ENCODE results near the gene PTPRG. TPM values are rescaled to one million over a fixed set of nuclear protein-coding genes. Genes with fewer than 3 reads are reported as not detected.

Gene PTPRG
- total RNA-seq, 1 donor from 2014 or later: 0.22 TPM

DNA sequence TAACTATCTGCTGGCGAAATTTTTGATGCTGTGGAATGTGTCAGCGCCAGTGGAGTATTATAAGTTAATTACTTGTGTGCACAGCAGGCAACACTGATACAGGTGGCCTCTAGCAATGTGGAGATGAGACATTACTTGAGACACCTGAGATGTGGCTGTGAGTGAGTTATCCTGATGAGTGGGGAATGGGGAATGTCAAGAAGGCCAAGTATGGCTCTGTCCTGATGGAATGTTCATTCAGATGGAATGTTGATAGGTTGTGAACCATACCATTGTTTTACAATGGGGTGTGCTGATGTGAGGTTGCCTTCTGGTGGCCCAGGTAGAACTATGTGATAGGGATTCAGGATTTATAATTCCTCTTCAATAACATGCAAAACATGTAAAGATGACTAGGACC is 404.8 kb downstream of the PTPRG start:
- intact Hi-C loops (cut with micrococcal nuclease): no loop called here
- ChIA-PET CTCF (no interaction called here), POLR2A (no interaction called here)

GRCh38 chr3:61967019-61967418 is 405.6 kb downstream of the PTPRG start:
- TF ChIP-seq, protein P1, sequence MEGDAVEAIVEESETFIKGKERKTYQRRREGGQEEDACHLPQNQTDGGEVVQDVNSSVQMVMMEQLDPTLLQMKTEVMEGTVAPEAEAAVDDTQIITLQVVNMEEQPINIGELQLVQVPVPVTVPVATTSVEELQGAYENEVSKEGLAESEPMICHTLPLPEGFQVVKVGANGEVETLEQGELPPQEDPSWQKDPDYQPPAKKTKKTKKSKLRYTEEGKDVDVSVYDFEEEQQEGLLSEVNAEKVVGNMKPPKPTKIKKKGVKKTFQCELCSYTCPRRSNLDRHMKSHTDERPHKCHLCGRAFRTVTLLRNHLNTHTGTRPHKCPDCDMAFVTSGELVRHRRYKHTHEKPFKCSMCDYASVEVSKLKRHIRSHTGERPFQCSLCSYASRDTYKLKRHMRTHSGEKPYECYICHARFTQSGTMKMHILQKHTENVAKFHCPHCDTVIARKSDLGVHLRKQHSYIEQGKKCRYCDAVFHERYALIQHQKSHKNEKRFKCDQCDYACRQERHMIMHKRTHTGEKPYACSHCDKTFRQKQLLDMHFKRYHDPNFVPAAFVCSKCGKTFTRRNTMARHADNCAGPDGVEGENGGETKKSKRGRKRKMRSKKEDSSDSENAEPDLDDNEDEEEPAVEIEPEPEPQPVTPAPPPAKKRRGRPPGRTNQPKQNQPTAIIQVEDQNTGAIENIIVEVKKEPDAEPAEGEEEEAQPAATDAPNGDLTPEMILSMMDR (IDR thresholded peaks at IDR 0.05): no peak
- H3K4me3 Mint-ChIP-seq: no peak overlapping the region
- H3K27ac Mint-ChIP-seq: no peak overlapping the region
- POLR2A ChIA-PET: no interaction called here
- H3K9me3 Mint-ChIP-seq: no peaks in the 10 kb centered on the region
- ATAC-seq (ENCODE audit: low read depth) (no peak), DNase-seq (no peak)
- no peaks in the 10 kb centered on the region for H3K36me3 Mint-ChIP-seq (ENCODE audit: low read depth)
- no peaks in the 10 kb centered on the region for H3K27me3 Mint-ChIP-seq
- intact Hi-C loops (cut with micrococcal nuclease): no loop called here
- H3K4me1 Mint-ChIP-seq: no peaks in the 10 kb centered on the region
- CTCF ChIA-PET: no interaction called here

More for the DNA sequence above, 404.8 kb downstream of the PTPRG start:
- Mint-ChIP-seq H3K4me3 (no peak overlapping the region), H3K36me3 (ENCODE audit: low read depth) (no peaks in the 10 kb centered on the region), H3K9me3 (no peaks in the 10 kb centered on the region), H3K27me3 (no peaks in the 10 kb centered on the region), H3K27ac (no peak overlapping the region), H3K4me1 (no peaks in the 10 kb centered on the region)
- DNase-seq (no peak), ATAC-seq (ENCODE audit: low read depth) (no peak)
- TF ChIP-seq, protein P1 (IDR thresholded peaks at IDR 0.05): no peak

DNA sequence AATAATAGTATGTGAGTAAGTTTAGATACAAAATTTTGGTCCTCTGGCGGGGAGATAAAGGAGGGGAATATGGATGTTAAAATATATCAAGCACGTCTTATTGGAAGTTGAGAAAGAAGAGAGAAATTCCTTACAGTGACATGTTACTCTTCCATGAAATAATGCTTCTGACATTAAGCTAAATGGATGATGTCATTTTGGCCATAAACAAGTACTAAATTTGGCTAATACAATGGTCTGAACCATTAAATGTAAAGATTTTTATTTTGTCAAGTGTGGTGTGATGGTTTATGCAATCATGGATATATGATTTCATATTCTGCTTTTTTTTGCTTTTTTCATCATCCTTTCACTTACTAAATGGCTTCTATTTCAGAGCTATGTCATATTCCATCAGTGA is 406.6 kb downstream of the PTPRG start:
- no peak overlapping the region for H3K4me3 Mint-ChIP-seq
- intact Hi-C loops (cut with micrococcal nuclease): no loop called here
- H3K36me3 Mint-ChIP-seq (ENCODE audit: low read depth): no peaks in the 10 kb centered on the region
- H3K4me1 Mint-ChIP-seq: no peaks in the 10 kb centered on the region
- H3K27ac Mint-ChIP-seq: no peak overlapping the region
- no peak for ATAC-seq (ENCODE audit: low read depth)
- CTCF ChIA-PET: no interaction called here
- no peak for DNase-seq
- POLR2A ChIA-PET: no interaction called here
- no peaks in the 10 kb centered on the region for H3K9me3 Mint-ChIP-seq
- TF ChIP-seq, protein P1 (IDR thresholded peaks at IDR 0.05): no peak
- H3K27me3 Mint-ChIP-seq: no peaks in the 10 kb centered on the region

GRCh38 chr3:61974662-61975061 is 413.3 kb downstream of the PTPRG start:
- TF ChIP-seq, protein P1 (IDR thresholded peaks at IDR 0.05): no peak
- no peak for ATAC-seq (ENCODE audit: low read depth)
- no peak overlapping the region for H3K27ac Mint-ChIP-seq
- DNase-seq: no peak
- POLR2A ChIA-PET: no interaction called here
- intact Hi-C loops (cut with micrococcal nuclease): no loop called here
- no peaks in the 10 kb centered on the region for H3K9me3 Mint-ChIP-seq
- no peaks in the 10 kb centered on the region for H3K4me1 Mint-ChIP-seq
- no peaks in the 10 kb centered on the region for H3K36me3 Mint-ChIP-seq (ENCODE audit: low read depth)
- no peak overlapping the region for H3K4me3 Mint-ChIP-seq
- H3K27me3 Mint-ChIP-seq: no peaks in the 10 kb centered on the region
- CTCF ChIA-PET: no interaction called here

GRCh38 chr3:61975199-61975598 is 413.8 kb downstream of the PTPRG start:
- no peak overlapping the region for H3K27ac Mint-ChIP-seq
- no peaks in the 10 kb centered on the region for H3K4me1 Mint-ChIP-seq
- no peak overlapping the region for H3K4me3 Mint-ChIP-seq
- DNase-seq (no peak), ATAC-seq (ENCODE audit: low read depth) (no peak)
- H3K9me3 Mint-ChIP-seq: no peaks in the 10 kb centered on the region
- POLR2A ChIA-PET: no interaction called here
- TF ChIP-seq, protein P1 (IDR thresholded peaks at IDR 0.05): no peak
- CTCF ChIA-PET: no interaction called here
- intact Hi-C loops (cut with micrococcal nuclease): no loop called here
- no peaks in the 10 kb centered on the region for H3K27me3 Mint-ChIP-seq
- no peaks in the 10 kb centered on the region for H3K36me3 Mint-ChIP-seq (ENCODE audit: low read depth)

Data from activated B cell treated with CpG ODN at 0.5 μM for 24 hours (primary cell).